Astrocyte (in vitro differentiated cells and primary cell): ENCODE data around the gene CACHD1.

ENCODE experiments used
- EZH2 ChIP-seq: IDR thresholded peaks from 2 replicates; pipeline ENCODE4 v1.6.1; 2012; ENCODE audit warnings: mild to moderate bottlenecking, low read length, inconsistent platforms; ENCODE audit not compliant: insufficient read depth
- TF ChIP-seq, protein P1 (sequence below): IDR thresholded peaks from 2 replicates; pipeline ENCODE4 v1.5.1; 2011; ENCODE audit warnings: low read depth, mild to moderate bottlenecking, inconsistent platforms, low read length, moderate library complexity; ENCODE audit not compliant: insufficient read depth

DNA sequence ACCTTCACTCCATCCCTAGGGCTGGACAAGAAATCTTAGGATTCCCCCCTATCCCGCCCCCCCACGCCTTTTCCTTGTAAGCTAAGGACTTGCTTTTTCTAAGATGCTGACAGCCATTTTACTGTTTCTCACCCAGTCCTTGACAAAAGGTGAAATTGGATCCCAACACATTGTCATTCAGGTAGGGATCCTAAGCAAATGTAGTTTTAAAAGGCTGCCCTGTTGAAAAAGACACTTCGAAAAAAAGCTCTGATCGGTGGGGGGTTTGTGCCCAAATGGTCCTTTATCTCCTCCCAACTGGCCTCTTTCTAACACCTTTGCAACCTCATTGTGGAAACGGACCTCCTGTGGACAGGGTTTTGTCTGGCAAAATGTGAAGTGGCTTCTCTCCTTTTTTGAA is 2.9 kb downstream of the CACHD1 start:
- TF ChIP-seq, protein P1, sequence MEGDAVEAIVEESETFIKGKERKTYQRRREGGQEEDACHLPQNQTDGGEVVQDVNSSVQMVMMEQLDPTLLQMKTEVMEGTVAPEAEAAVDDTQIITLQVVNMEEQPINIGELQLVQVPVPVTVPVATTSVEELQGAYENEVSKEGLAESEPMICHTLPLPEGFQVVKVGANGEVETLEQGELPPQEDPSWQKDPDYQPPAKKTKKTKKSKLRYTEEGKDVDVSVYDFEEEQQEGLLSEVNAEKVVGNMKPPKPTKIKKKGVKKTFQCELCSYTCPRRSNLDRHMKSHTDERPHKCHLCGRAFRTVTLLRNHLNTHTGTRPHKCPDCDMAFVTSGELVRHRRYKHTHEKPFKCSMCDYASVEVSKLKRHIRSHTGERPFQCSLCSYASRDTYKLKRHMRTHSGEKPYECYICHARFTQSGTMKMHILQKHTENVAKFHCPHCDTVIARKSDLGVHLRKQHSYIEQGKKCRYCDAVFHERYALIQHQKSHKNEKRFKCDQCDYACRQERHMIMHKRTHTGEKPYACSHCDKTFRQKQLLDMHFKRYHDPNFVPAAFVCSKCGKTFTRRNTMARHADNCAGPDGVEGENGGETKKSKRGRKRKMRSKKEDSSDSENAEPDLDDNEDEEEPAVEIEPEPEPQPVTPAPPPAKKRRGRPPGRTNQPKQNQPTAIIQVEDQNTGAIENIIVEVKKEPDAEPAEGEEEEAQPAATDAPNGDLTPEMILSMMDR = no peak
- no peak for TF ChIP-seq EZH2
